Left ventricle myocardium inferior (tissue), 1 donor: Measurements from ENCODE around the gene SH2D1B. TPM values are rescaled to one million over a fixed set of nuclear protein-coding genes. Genes with fewer than 3 reads are reported as not detected.

Source experiments
- DNase-seq: peaks from one replicate; pipeline ENCODE4 v3.0.0-alpha.2; 2020
- H3K27ac ChIP-seq: fragments of 200-600 bp; replicated peaks from 2 replicates; pipeline ENCODE4 v1.8.0; 2021
- H3K27me3 ChIP-seq: fragments of 200-600 bp; 2 replicates; pipeline ENCODE4 v1.8.0; 2021; ENCODE audit warnings: low read depth
- H3K36me3 ChIP-seq: fragments of 200-600 bp; 2 replicates; pipeline ENCODE4 v1.8.0; 2021
- H3K4me1 ChIP-seq: fragments of 200-600 bp; 2 replicates; pipeline ENCODE4 v1.8.0; 2021
- H3K4me3 ChIP-seq: fragments of 200-600 bp; 2 replicates; pipeline ENCODE4 v1.8.0; 2021; ENCODE audit warnings: mild to moderate bottlenecking, moderate library complexity
- H3K9me3 ChIP-seq: fragments of 200-600 bp; replicated peaks from 2 replicates; pipeline ENCODE4 v1.8.0; 2021
- CTCF ChIP-seq: fragments of 200-600 bp; IDR thresholded peaks from 2 replicates; pipeline ENCODE4 v1.8.0; 2021; ENCODE audit warnings: antibody characterized with exemption, mild to moderate bottlenecking, borderline replicate concordance
- intact Hi-C: fragments of 100-400 bp; cut with micrococcal nuclease; formaldehyde crosslinking; loops from one replicate; pipeline ENCODE4 v1.11.0; 2022
- total RNA-seq: library from RNA; stranded (reverse); fragmentation: NEBNext Ultra II Directional; extraction: Animal tissue kit (Norgen Biotek cat#: 25700); gene quantifications from one replicate; pipeline ENCODE4 v1.2.1, GENCODE V29; 2021
- donor health status: DM: no; HTN: yes; CAD: no; lungs with severe emphysema.

The SH2D1B gene
- total RNA-seq, 1 donor from 2014 or later, result 0.11 TPM

- H3K4me1 ChIP-seq, result no peaks in the 10 kb centered on the region
- no peak for TF ChIP-seq CTCF
- H3K36me3 ChIP-seq, result no peaks in the 10 kb centered on the region
- DNase-seq, result no peak
- H3K4me3 ChIP-seq, result no peak overlapping the region
- no peak overlapping the region for H3K27ac ChIP-seq
- H3K9me3 ChIP-seq, result no peaks in the 10 kb centered on the region
- intact Hi-C loops, result no loop called here
- H3K27me3 ChIP-seq, result peaks cover 15% of the 10 kb centered on the region
These were observed 7.3 kb downstream of the SH2D1B start for GRCh38 chr1:162404550-162405160.

GRCh38 chr1:162400790-162401355, 11.1 kb downstream of the SH2D1B start:
- Histone ChIP-seq H3K36me3 (no peaks in the 10 kb centered on the region), H3K27ac (no peak overlapping the region), H3K4me1 (no peaks in the 10 kb centered on the region), H3K9me3 (no peaks in the 10 kb centered on the region), H3K27me3 (peaks cover 37% of the 10 kb centered on the region), H3K4me3 (no peak overlapping the region)
- TF ChIP-seq CTCF, result no peak
- intact Hi-C loops, result no loop called here
- no peak for DNase-seq

GRCh38 chr1:162398999-162399580, 12.8 kb downstream of the SH2D1B start:
- H3K4me1 ChIP-seq, result no peaks in the 10 kb centered on the region
- TF ChIP-seq CTCF, result no peak
- H3K9me3 ChIP-seq, result no peaks in the 10 kb centered on the region
- intact Hi-C loops, result no loop called here
- H3K27ac ChIP-seq, result no peak overlapping the region
- no peak for DNase-seq
- no peak overlapping the region for H3K4me3 ChIP-seq
- no peaks in the 10 kb centered on the region for H3K36me3 ChIP-seq
- peaks cover 52% of the 10 kb centered on the region for H3K27me3 ChIP-seq

DNA sequence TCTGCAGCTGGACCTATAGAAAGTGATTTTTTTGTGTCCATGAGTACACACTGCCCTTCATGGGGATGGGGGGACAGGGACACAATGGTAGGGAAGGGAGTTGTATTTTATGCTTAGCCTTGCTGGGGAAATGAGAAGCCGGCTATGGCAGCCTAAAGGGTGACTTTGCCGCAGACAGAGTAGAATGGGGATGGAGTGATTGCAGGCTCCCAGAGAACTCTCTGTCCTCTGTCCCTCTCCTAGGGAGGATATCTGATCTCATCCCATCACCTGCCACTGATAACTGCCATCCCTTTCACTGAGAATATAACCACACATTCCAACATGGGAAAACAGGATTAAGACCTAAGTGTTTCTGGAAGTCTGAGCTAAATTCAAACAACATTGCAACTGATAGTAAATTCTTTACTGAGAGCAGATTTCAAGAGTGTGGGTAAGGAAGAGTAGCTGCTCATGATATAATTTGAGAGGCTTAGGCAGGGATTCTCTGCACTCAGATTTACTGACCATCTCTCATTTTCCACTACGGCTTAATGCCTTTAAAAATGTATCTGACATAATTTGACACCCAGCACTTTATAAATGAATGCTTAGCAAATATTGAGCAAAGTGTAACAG, 13.9 kb downstream of the SH2D1B start:
- Histone ChIP-seq H3K27me3 (peaks cover 58% of the 10 kb centered on the region), H3K4me1 (no peaks in the 10 kb centered on the region), H3K4me3 (no peak overlapping the region), H3K36me3 (no peaks in the 10 kb centered on the region), H3K9me3 (no peaks in the 10 kb centered on the region), H3K27ac (no peak overlapping the region)
- intact Hi-C loops, result no loop called here
- no peak for TF ChIP-seq CTCF
- no peak for DNase-seq

DNA sequence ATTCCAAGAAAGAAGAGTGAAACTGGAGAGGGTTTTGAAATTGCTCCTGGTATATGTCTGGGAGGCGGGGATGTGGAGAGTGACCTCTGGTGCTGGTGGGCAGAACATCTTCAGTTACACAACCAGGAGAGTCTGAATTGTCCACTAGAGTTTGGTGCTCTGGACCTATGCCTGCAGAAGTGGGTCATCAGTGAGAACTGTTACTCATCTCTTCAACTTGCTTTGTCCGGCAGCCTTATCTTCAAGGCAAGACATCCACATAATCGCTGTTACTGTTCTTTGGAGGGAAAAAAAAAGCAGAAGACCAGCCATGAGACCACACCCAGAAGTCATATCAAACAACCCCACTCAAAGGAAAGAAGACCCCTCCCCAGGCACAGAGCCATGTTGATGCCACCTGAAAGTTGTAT, 14.9 kb downstream of the SH2D1B start:
- Histone ChIP-seq H3K27ac (no peak overlapping the region), H3K9me3 (no peaks in the 10 kb centered on the region), H3K4me1 (no peaks in the 10 kb centered on the region), H3K27me3 (peaks cover 59% of the 10 kb centered on the region), H3K4me3 (no peak overlapping the region), H3K36me3 (no peaks in the 10 kb centered on the region)
- TF ChIP-seq CTCF, result no peak
- no peak for DNase-seq
- intact Hi-C loops, result no loop called here
